Measurements from ENCODE around the gene CDKN2B-AS1. TPM values are rescaled to one million over a fixed set of nuclear protein-coding genes. Genes with fewer than 3 reads are reported as not detected.

The CDKN2B-AS1 gene
- total and polyA plus RNA-seq, 11 donors: 0.38 to 0.80 (median 0.54) TPM; not detected in 6

GRCh38 chr9:22088717-22089061 is 94.1 kb downstream of the CDKN2B-AS1 start:
- intact Hi-C loops (cut with DNase I): no loop called here
- no peak for TF ChIP-seq CTCF (IDR thresholded peaks at IDR 0.05)
- no peak for TF ChIP-seq POLR2A (IDR thresholded peaks at IDR 0.05)
- no peak for ATAC-seq
- no peak overlapping the region for H3K27ac ChIP-seq
- H3K4me1 ChIP-seq: no peaks in the 10 kb centered on the region
- no peak overlapping the region for H3K4me3 ChIP-seq
- DNase-seq: no peak
- peaks cover 0 to 4% (median 0%) of the 10 kb centered on the region in 12 donors for H3K9me3 ChIP-seq
- H3K36me3 ChIP-seq: no peaks in the 10 kb centered on the region
- WGBS, 4 donors: 79 to 89% (median 85%) methylated on average over 1 of the region's 1 CpG
- no peaks in the 10 kb centered on the region for H3K27me3 ChIP-seq

- intact Hi-C loops (cut with DNase I): no loop called here
Measured at GRCh38 chr9:22097707-22098106, 103.1 kb downstream of the CDKN2B-AS1 start.

GRCh38 chr9:22098643-22099332 is 104.2 kb downstream of the CDKN2B-AS1 start:
- Histone ChIP-seq H3K27ac (no peak overlapping the region), H3K9me3 (no peaks in the 10 kb centered on the region), H3K27me3 (no peaks in the 10 kb centered on the region), H3K4me3 (no peak overlapping the region), H3K36me3 (no peaks in the 10 kb centered on the region), H3K4me1 (peaks cover 0 to 7% (median 3%) of the 10 kb centered on the region in 12 donors)
- intact Hi-C loops (cut with DNase I): no loop called here
- TF ChIP-seq POLR2A (IDR thresholded peaks at IDR 0.05) (no peak), CTCF (IDR thresholded peaks at IDR 0.05) (no peak)
- ATAC-seq: no peak
- WGBS, 4 donors: 75 to 86% (median 81%) methylated on average over 3 of the region's 3 CpGs
- no peak for DNase-seq

More at GRCh38 chr9:22097707-22098106, 103.1 kb downstream of the CDKN2B-AS1 start:
- Histone ChIP-seq H3K4me3 (no peak overlapping the region), H3K36me3 (no peaks in the 10 kb centered on the region), H3K27me3 (no peaks in the 10 kb centered on the region), H3K9me3 (no peaks in the 10 kb centered on the region), H3K4me1 (no peaks in the 10 kb centered on the region), H3K27ac (no peak overlapping the region)
- no peak for ATAC-seq
- WGBS, 4 donors: 68 to 88% (median 81%) methylated on average over 1 of the region's 1 CpG
- TF ChIP-seq CTCF (IDR thresholded peaks at IDR 0.05) (no peak), POLR2A (IDR thresholded peaks at IDR 0.05) (no peak)
- DNase-seq: no peak

GRCh38 chr9:22100626-22101025 is 106.0 kb downstream of the CDKN2B-AS1 start:
- intact Hi-C loops (cut with DNase I): no loop called here
- Histone ChIP-seq H3K36me3 (no peaks in the 10 kb centered on the region), H3K4me3 (no peak overlapping the region), H3K4me1 (peaks cover 0 to 9% (median 7%) of the 10 kb centered on the region in 12 donors), H3K27me3 (no peaks in the 10 kb centered on the region), H3K9me3 (no peaks in the 10 kb centered on the region), H3K27ac (no peak overlapping the region)
- 68 to 82% (median 78%) methylated on average over 2 of the region's 2 CpGs for WGBS, 4 donors
- TF ChIP-seq CTCF (IDR thresholded peaks at IDR 0.05) (peak in 1 of 12 donors; percentile 23), POLR2A (IDR thresholded peaks at IDR 0.05) (no peak)
- no peak for DNase-seq
- ATAC-seq: no peak
